ENCODE data around the gene RARB.

RARB gene

DNA sequence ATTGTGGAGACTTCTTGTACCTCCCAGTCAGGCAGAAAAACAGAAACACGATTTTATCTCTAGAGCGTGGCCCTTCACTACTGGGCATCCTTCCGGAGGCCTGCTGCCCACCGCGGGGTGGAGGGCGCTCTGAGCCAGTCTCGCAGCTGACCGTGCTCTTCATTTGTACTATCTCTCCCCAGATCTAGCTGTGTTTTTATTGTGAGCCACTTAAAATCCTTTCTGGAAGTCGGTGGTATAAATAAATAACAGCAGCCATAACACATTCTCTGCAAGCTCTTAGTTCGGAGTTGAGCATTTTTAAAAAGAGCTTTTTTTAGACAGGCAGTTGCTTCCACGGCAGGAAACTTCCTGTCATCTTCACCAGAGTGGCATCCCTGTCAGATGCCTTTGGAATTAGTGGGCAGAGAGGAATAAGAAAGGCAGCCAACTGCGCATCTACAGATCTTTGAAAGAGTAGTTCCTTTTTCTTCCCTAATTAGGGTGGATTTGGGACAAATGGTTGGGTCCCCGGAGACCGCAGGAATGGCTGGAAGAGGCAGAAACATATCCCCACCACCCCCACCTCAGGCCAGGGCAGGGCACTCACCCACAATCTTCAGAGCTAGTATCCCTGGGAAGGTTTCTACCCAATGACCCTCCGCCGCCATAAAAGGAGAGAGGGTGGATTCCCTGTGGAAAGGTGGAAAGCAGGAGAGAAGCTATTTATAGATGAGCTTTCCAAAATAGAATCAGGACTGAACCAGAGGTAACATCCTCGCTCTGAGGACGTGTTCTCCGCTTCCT is 145.5 kb downstream of the RARB start:
- peaks cover 51% of the 10 kb centered on the region for H3K36me3 ChIP-seq (replicated peaks)
- peak; percentile 61 for DNase-seq
- no peaks in the 10 kb centered on the region for H3K27me3 ChIP-seq (replicated peaks)
- no peak overlapping the region for H3K4me3 ChIP-seq (ENCODE audit: low read depth, low read length)
- TF ChIP-seq, protein P1, sequence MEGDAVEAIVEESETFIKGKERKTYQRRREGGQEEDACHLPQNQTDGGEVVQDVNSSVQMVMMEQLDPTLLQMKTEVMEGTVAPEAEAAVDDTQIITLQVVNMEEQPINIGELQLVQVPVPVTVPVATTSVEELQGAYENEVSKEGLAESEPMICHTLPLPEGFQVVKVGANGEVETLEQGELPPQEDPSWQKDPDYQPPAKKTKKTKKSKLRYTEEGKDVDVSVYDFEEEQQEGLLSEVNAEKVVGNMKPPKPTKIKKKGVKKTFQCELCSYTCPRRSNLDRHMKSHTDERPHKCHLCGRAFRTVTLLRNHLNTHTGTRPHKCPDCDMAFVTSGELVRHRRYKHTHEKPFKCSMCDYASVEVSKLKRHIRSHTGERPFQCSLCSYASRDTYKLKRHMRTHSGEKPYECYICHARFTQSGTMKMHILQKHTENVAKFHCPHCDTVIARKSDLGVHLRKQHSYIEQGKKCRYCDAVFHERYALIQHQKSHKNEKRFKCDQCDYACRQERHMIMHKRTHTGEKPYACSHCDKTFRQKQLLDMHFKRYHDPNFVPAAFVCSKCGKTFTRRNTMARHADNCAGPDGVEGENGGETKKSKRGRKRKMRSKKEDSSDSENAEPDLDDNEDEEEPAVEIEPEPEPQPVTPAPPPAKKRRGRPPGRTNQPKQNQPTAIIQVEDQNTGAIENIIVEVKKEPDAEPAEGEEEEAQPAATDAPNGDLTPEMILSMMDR (IDR thresholded peaks at IDR 0.05; ENCODE audit: low read depth, low read length, missing control alignments) = no peak
- peak overlapping the region; percentile 78 for H3K27ac ChIP-seq
- in situ Hi-C loops (cut with HindIII; ENCODE audit: low pct_ligation_motif_present, low sequenced_read_pairs) = no loop called here

DNA sequence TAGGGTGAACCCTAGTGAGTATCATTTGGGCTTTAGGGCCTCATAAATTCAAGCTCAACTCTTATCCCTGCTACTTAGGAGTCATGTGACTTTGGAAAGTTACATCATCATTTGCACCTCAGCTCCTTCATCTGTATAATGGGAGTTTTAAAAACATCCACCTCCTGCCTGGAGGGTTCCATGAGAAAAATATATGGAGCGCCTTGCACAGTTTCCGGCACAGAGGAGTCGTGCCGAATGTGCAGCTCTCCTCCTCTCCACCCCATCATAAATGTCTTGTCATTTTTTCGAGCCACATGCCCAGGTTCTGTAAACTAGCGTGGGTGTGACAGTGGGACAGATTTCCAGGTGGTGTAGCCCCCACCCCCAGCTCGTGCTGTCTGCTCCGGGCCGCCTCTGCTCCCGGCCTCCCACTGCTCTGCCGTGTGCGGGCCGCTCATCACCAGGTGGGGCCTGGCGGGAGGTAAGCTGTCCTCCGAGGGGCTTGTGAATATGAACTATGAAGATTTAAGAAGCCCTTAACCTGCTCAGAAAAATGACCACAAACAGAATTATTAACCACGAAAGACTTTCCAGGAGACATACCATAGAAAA is 146.2 kb downstream of the RARB start:
- in situ Hi-C loops (cut with HindIII; ENCODE audit: low pct_ligation_motif_present, low sequenced_read_pairs) = no loop called here
- Histone ChIP-seq H3K27me3 (replicated peaks) (no peaks in the 10 kb centered on the region), H3K36me3 (replicated peaks) (peaks cover 51% of the 10 kb centered on the region), H3K4me3 (ENCODE audit: low read depth, low read length) (no peak overlapping the region), H3K27ac (peak overlapping the region; percentile 78)
- no peak for DNase-seq
- TF ChIP-seq, protein P1 (IDR thresholded peaks at IDR 0.05; ENCODE audit: low read depth, low read length, missing control alignments) = no peak

DNA sequence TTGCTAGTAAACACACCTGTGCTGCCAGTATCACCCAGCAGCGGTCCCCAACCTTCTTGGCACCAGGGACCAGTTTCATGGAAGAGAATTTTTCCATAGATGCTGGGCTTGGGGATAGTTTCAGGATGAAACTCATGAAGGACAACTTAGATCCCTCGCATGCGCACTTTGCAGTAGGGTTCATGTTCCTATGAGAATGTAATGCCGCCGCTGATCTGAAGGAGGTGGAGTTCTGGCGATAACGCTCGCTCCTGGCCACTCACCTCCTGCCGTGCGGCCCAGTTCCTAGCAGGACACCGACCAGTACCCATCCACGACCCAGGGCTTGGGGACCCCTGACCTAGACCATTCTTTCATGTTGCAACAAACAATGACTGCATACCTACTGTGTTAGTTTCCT is 146.9 kb downstream of the RARB start:
- in situ Hi-C loops (cut with HindIII; ENCODE audit: low pct_ligation_motif_present, low sequenced_read_pairs) = no loop called here
- H3K27me3 ChIP-seq (replicated peaks) = no peaks in the 10 kb centered on the region
- TF ChIP-seq, protein P1 (IDR thresholded peaks at IDR 0.05; ENCODE audit: low read depth, low read length, missing control alignments) = no peak
- H3K4me3 ChIP-seq (ENCODE audit: low read depth, low read length) = no peak overlapping the region
- DNase-seq = no peak
- peaks cover 47% of the 10 kb centered on the region for H3K36me3 ChIP-seq (replicated peaks)
- H3K27ac ChIP-seq = no peak overlapping the region

DNA sequence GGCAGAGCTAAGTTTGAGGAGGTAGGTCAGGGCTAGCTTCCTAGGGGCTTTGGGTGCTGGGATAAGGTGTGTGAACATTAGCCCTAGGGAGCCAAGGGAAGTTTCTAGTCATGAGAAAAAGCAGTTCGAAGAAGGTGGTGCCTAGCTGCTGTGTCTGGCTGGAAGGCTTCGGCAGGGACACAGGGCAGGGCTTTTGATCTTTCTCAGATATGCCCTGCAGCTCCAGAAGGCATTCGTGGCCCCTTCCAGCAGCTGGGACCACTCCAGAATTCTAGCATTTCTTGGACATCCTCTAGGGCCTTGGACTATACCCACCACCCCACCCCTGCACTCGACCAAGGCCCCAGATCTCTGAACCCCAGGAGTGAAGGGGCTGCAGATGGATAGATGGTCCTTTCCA is 148.1 kb downstream of the RARB start:
- in situ Hi-C loops (cut with HindIII; ENCODE audit: low pct_ligation_motif_present, low sequenced_read_pairs) = no loop called here
- Histone ChIP-seq H3K4me3 (ENCODE audit: low read depth, low read length) (no peak overlapping the region), H3K27ac (no peak overlapping the region), H3K36me3 (replicated peaks) (peaks cover 52% of the 10 kb centered on the region), H3K27me3 (replicated peaks) (no peaks in the 10 kb centered on the region)
- no peak for DNase-seq
- TF ChIP-seq, protein P1 (IDR thresholded peaks at IDR 0.05; ENCODE audit: low read depth, low read length, missing control alignments) = no peak

DNA sequence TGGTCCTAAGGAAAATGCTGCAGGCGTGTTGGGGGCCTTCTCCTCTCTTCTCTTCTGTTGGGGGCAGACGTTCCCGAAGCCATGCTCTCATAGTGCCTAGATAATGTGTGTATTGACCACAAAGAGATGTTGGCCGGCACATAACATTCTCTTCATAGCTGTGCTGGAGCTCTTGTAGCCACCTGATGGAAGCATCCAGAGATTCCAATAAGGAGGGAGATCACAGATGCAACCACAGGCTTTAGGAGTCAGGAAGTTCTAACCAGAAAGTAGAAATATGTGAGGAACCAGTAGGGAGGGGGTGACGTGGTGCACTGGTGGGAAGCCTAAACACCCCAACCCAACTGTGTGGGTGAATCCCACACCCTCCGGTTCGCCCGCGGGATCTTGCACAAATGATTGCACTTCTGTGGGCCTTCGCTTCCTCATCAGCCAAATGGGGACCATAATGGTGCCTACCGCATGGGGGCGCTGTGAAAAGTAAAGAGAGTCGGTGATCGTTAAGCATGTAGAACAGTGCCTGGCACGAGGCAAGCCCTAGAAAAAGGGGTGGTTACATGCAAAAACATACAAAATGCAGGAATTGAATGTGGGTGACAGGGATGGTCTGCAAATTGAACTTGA is 148.9 kb downstream of the RARB start:
- no peak for DNase-seq
- Histone ChIP-seq H3K36me3 (replicated peaks) (peaks cover 52% of the 10 kb centered on the region), H3K27me3 (replicated peaks) (no peaks in the 10 kb centered on the region), H3K4me3 (ENCODE audit: low read depth, low read length) (no peak overlapping the region), H3K27ac (no peak overlapping the region)
- in situ Hi-C loops (cut with HindIII; ENCODE audit: low pct_ligation_motif_present, low sequenced_read_pairs) = no loop called here
- TF ChIP-seq, protein P1 (IDR thresholded peaks at IDR 0.05; ENCODE audit: low read depth, low read length, missing control alignments) = peak; percentile 27
